Right lobe of liver (tissue), 6 donors: Measurements from ENCODE around the gene CLSTN2. TPM values are rescaled to one million over a fixed set of nuclear protein-coding genes. Genes with fewer than 3 reads are reported as not detected.

Source experiments
- ATAC-seq, 4 donors: fragments of 200-7000 bp; cut with Tn5 transposase; one replicate each; pipeline ENCODE4 v1.9.1; 2020; ENCODE audit warnings: mild to moderate bottlenecking in 4 of 4, moderate library complexity in 4 of 4
- DNase-seq, 3 donors: peaks; one replicate each; pipeline ENCODE4 v3.0.0-alpha.2; 2020
- H3K27ac ChIP-seq, 3 donors: fragments of 200-600 bp; one replicate each; pipeline ENCODE4 v1.8.0; 2022
- H3K27me3 ChIP-seq, 2 donors: fragments of 200-600 bp; one replicate each; pipeline ENCODE4 v1.8.0; 2022
- H3K36me3 ChIP-seq, 4 donors: fragments of 200-600 bp; sonication (generic) in 1 of 4; one replicate each; pipeline versions ENCODE4 v1.5.1 to v1.8.0; 2017 to 2022; ENCODE audit warnings: control low read depth in 1 of 4
- H3K4me1 ChIP-seq, 4 donors: fragments of 200-600 bp; sonication (generic) in 1 of 4; one replicate each; pipeline versions ENCODE4 v1.5.1 to v1.8.0; 2017 to 2022; ENCODE audit warnings: control low read depth in 1 of 4
- H3K4me3 ChIP-seq, 3 donors: fragments of 200-600 bp; one replicate each; pipeline ENCODE4 v1.8.0; 2022
- H3K9me3 ChIP-seq, 4 donors: fragments of 200-600 bp; sonication (generic) in 1 of 4; one replicate each; pipeline versions ENCODE4 v1.5.1 to v1.8.0; 2017 to 2022; ENCODE audit warnings: control low read depth in 1 of 4
- POLR2A ChIP-seq: fragments of 450-650 bp; IDR thresholded peaks from one replicate; pipeline ENCODE4 v1.6.1; 2017; ENCODE audit warnings: antibody characterized with exemption, mild to moderate bottlenecking
- WGBS: methylation state at CpG from one replicate; pipeline ENCODE4 v1.1.6; 2018; ENCODE audit warnings: low coverage, low lambda C conversion rate; ENCODE audit not compliant: insufficient coverage; ENCODE audit errors: missing lambda C conversion rate; 5-methylcytosine and 5-hydroxymethylcytosine counted together
- intact Hi-C, 2 donors: fragments of 100-400 bp; cut with DNase I; formaldehyde crosslinking; loops; one replicate each; pipeline versions ENCODE4 v1.11.2 to v1.14.1; 2022
- total RNA-seq, 6 experiments: library from RNA; depleted of rRNA in 2 of 6; stranded (reverse); fragments of >200 nt in 2 of 6; fragmentation: NEBNext Ultra II Directional in 3 of 6; extraction: Animal tissue kit (Norgen Biotek cat#: 25700) in 3 of 6; gene quantifications; one replicate each; pipeline versions ENCODE4 v1.1.0 to v1.2.4, GENCODE V29; 2016 to 2023
- TF ChIP-seq, protein P1 (sequence below), 4 donors: fragments of 200-600 bp in 3 of 4; fragments of 450-650 bp in 1 of 4; IDR thresholded peaks; one replicate each; pipeline versions ENCODE4 v1.5.1 to v1.8.0; 2016 to 2022; ENCODE audit warnings: antibody characterized with exemption in 4 of 4, mild to moderate bottlenecking in 2 of 4
- donor health status: DM: no; HTN: yes; CAD: no.
- donor health status: DM: no; HTN: no; CAD: no.
- donor health status: DM: no; HTN: no; CAD: no.
- donor health status: DM: no; HTN: yes; CAD: no.
- donor health status: DM: no; HTN: yes; CAD: no.

The CLSTN2 gene
- total RNA-seq, 6 experiments from 2014 or later: 1.0 to 3.3 (median 2.0) TPM

DNA sequence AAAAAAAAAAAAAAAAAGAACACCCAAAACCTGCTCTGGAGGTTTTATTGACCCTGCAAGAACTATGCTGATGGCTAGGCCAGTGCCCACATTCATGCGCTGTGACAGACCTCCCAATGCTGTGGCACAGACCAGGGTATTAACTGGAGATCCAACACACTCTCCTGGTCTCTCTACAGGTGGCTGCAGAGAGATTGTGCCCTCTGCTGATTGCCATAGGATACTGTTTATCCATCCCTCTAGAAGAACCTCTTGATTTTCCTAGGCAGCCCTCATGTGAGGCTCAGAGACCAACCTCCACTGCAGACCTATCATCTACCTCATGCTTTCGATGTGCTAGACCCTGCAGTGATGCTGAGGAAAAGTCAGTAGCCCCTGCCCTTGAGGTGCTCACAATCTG, 617.4 kb downstream of the CLSTN2 start:
- intact Hi-C loops: no loop called here
- no peak overlapping the region for H3K27ac ChIP-seq
- H3K36me3 ChIP-seq: no peaks in the 10 kb centered on the region
- no peak overlapping the region for H3K4me3 ChIP-seq
- no peak for TF ChIP-seq POLR2A
- TF ChIP-seq, protein P1, sequence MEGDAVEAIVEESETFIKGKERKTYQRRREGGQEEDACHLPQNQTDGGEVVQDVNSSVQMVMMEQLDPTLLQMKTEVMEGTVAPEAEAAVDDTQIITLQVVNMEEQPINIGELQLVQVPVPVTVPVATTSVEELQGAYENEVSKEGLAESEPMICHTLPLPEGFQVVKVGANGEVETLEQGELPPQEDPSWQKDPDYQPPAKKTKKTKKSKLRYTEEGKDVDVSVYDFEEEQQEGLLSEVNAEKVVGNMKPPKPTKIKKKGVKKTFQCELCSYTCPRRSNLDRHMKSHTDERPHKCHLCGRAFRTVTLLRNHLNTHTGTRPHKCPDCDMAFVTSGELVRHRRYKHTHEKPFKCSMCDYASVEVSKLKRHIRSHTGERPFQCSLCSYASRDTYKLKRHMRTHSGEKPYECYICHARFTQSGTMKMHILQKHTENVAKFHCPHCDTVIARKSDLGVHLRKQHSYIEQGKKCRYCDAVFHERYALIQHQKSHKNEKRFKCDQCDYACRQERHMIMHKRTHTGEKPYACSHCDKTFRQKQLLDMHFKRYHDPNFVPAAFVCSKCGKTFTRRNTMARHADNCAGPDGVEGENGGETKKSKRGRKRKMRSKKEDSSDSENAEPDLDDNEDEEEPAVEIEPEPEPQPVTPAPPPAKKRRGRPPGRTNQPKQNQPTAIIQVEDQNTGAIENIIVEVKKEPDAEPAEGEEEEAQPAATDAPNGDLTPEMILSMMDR (IDR thresholded peaks at IDR 0.05): no peak
- no peaks in the 10 kb centered on the region for H3K27me3 ChIP-seq
- 84% methylated on average over 2 of the region's 2 CpGs for WGBS
- DNase-seq (no peak), ATAC-seq (no peak)
- H3K4me1 ChIP-seq: no peaks in the 10 kb centered on the region
- H3K9me3 ChIP-seq: no peaks in the 10 kb centered on the region

DNA sequence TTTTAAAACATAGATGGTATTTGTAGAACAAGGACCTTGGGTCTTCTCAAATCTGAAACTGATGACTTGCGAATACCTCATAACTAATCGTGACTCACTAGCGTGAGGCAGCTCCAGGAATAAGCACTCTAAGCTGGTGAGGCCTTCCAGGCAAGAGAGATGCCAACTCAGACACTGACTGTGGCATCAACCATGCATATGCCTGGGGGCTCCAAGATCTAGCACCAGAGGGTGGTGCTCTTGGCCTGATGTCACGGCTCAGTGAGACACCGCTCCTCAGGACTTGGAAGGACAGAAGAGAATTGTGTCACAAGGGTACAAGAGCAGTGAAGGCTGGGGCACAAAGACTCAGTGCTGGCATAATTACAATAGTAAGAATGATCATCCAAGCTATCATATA, 617.9 kb downstream of the CLSTN2 start:
- Histone ChIP-seq H3K4me3 (no peak overlapping the region), H3K27ac (no peak overlapping the region), H3K36me3 (no peaks in the 10 kb centered on the region), H3K9me3 (no peaks in the 10 kb centered on the region), H3K4me1 (no peaks in the 10 kb centered on the region), H3K27me3 (no peaks in the 10 kb centered on the region)
- intact Hi-C loops: no loop called here
- DNase-seq (no peak), ATAC-seq (peak in 2 of 4 donors; percentile 53 to 67)
- 80% methylated on average over 1 of the region's 5 CpGs for WGBS
- no peak for TF ChIP-seq POLR2A
- TF ChIP-seq, protein P1 (IDR thresholded peaks at IDR 0.05): peak in 1 of 4 donors; percentile 27

DNA sequence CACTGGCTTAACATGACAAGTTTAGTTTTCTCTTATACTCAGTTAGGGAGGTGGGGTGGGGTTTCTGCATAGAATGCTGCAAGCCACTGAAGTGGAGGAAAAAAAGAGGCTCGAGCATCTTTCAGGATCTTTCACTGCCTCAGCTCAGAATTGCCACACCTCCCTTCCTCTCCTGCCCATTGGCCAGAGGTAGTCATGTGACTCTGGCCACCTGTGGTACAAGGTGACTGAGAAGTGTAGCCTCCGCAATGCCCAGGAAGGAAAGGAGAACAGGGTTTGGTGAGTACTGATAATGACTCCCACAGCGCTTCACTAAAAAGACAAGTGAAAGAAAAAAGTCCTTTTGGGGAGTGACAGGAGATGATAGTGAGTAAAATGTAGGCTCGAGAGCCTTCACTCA, 618.6 kb downstream of the CLSTN2 start:
- 62% methylated on average over 3 of the region's 4 CpGs for WGBS
- H3K36me3 ChIP-seq: no peaks in the 10 kb centered on the region
- DNase-seq (no peak), ATAC-seq (no peak)
- H3K9me3 ChIP-seq: no peaks in the 10 kb centered on the region
- TF ChIP-seq, protein P1 (IDR thresholded peaks at IDR 0.05): no peak
- no peak for TF ChIP-seq POLR2A
- no peaks in the 10 kb centered on the region for H3K4me1 ChIP-seq
- H3K27ac ChIP-seq: no peak overlapping the region
- intact Hi-C loops: no loop called here
- H3K27me3 ChIP-seq: no peaks in the 10 kb centered on the region
- no peak overlapping the region for H3K4me3 ChIP-seq

DNA sequence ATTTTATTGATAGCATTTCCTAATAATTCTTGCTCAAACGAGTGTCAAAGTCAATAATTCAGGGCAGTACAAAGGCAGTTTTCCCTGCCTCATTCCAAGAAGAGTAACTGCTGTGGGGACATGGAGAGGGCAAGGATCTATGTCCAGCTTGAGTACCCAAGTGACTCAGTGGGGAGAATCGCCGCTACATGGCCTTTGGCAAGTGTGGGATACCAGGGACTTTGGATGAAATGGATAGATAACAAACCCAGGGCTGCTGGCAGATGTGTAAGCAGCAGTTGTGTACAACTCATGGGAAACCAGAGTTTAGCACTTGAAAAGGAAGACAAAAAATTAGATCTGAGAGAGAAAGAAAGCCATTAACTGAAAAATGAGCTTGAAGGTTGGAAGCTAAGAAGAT, 620.7 kb downstream of the CLSTN2 start:
- 56% methylated on average over 3 of the region's 3 CpGs for WGBS
- H3K4me1 ChIP-seq: no peaks in the 10 kb centered on the region
- intact Hi-C loops: no loop called here
- DNase-seq (no peak), ATAC-seq (no peak)
- H3K36me3 ChIP-seq: no peaks in the 10 kb centered on the region
- no peak for TF ChIP-seq POLR2A
- TF ChIP-seq, protein P1 (IDR thresholded peaks at IDR 0.05): no peak
- H3K4me3 ChIP-seq: no peak overlapping the region
- no peak overlapping the region for H3K27ac ChIP-seq
- H3K9me3 ChIP-seq: no peaks in the 10 kb centered on the region
- no peaks in the 10 kb centered on the region for H3K27me3 ChIP-seq

DNA sequence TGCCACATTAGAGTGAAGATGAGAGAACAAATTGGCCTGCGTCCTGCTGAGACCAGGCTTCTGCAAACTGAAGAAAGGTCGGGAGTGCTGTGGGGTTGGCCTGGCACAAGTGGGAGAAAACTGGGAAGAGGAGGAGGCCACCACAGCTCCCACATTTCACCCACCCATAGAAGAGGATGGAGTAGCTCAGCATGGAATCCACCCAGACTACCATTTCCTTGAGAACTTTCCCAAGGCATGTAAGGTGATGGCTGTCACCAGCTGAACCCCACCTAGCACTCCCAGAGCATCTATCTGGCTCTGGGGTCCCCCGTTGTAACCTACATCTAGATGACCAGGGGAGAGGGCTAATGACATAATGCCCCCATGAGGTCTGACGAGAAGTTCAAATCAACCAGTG, 622.5 kb downstream of the CLSTN2 start:
- DNase-seq (no peak), ATAC-seq (no peak)
- H3K4me3 ChIP-seq: no peak overlapping the region
- intact Hi-C loops: no loop called here
- TF ChIP-seq, protein P1 (IDR thresholded peaks at IDR 0.05): no peak
- no peak for TF ChIP-seq POLR2A
- no peaks in the 10 kb centered on the region for H3K4me1 ChIP-seq
- no peaks in the 10 kb centered on the region for H3K27me3 ChIP-seq
- no peak overlapping the region for H3K27ac ChIP-seq
- H3K36me3 ChIP-seq: no peaks in the 10 kb centered on the region
- H3K9me3 ChIP-seq: no peaks in the 10 kb centered on the region
- 56% methylated on average over 3 of the region's 4 CpGs for WGBS
